ENCODE data around the gene MAP3K20. TPM values are rescaled to one million over a fixed set of nuclear protein-coding genes. Genes with fewer than 3 reads are reported as not detected.
A peak's percentile ranks its signal among the peaks of the same experiment; 100 is the strongest.

Gene MAP3K20
- total and polyA plus RNA-seq, 10 of the 15 experiments (the other 5 are each of a cell fraction or from before 2014, with no cell fraction given) = 0.04 to 5.6 (median 2.3) TPM

- Histone ChIP-seq H3K9ac (ENCODE audit: control insufficient read depth, insufficient read depth, low read length) (no peak overlapping the region), H3K27me3 (replicated peaks in 1 of 2; ENCODE audit: control insufficient read depth in 2 of 2, insufficient read depth in 2 of 2, low read length in 1 of 2) (no peaks in the 10 kb centered on the region; a peak in 1 of 4 replicates), H3K4me2 (ENCODE audit: control insufficient read depth, insufficient read depth) (no peak overlapping the region), H3K4me3 (no peak overlapping the region), H3K36me3 (ENCODE audit: control insufficient read depth in 2 of 2, insufficient read depth in 2 of 2, low read length in 1 of 2) (no peaks in the 10 kb centered on the region), H3K4me1 (ENCODE audit: control insufficient read depth, insufficient read depth, low read length) (no peaks in the 10 kb centered on the region), H3K79me2 (ENCODE audit: control insufficient read depth, insufficient read depth, low read length) (no peaks in the 10 kb centered on the region), H3K27ac (ENCODE audit: control insufficient read depth, insufficient read depth) (no peak overlapping the region), H4K20me1 (ENCODE audit: control insufficient read depth, insufficient read depth) (no peaks in the 10 kb centered on the region), H2AFZ (ENCODE audit: control insufficient read depth, low read depth, low read length) (no peak overlapping the region), H3K9me3 (replicated peaks; ENCODE audit: control insufficient read depth, insufficient read depth, low read length) (no peaks in the 10 kb centered on the region)
- DNase-seq (ENCODE audit: low read depth, low spot score) (no peak), ATAC-seq (no peak), FAIRE-seq (peak; percentile 23)
- ChIA-PET SMC1A (ENCODE audit: uncharacterized antibody, unreplicated experiment) (no interaction called here), POLR2A (no interaction called here), CTCF (interaction anchor here (1.4 kb wide), 1 partner anchor 10 kb away, joined by 4 read pairs; no protein-coding TSS in a partner anchor), RAD21 (ENCODE audit: unreplicated experiment) (no interaction called here)
- 73% methylated on average over 2 of the region's 2 CpGs for WGBS (ENCODE audit: insufficient coverage, insufficient replicate concordance, low lambda C conversion rate, missing lambda C conversion rate)
- in situ Hi-C loops (cut with MboI) = no loop called here
- intact Hi-C loops (cut with micrococcal nuclease; ENCODE audit: unreplicated experiment) = no loop called here
- BruUV-seq (replicated peaks) = no TSS peak
- TF ChIP-seq HSF1 (IDR thresholded peaks at IDR 0.05; ENCODE audit: low read depth, low read length) = no peak
These were observed 172.7 kb downstream of the MAP3K20 start for GRCh38 chr2:173248381-173248780.

GRCh38 chr2:173249661-173250641, 174.3 kb downstream of the MAP3K20 start:
- no peak for TF ChIP-seq HDAC6 (IDR thresholded peaks at IDR 0.05; ENCODE audit: unreplicated experiment)
- no peak for TF ChIP-seq ZNF207 (IDR thresholded peaks at IDR 0.05; ENCODE audit: borderline replicate concordance)
- no peak for TF ChIP-seq BCL11A (IDR thresholded peaks at IDR 0.05; ENCODE audit: low read depth, low read length)
- no peak for TF ChIP-seq E2F4 (IDR thresholded peaks at IDR 0.05; ENCODE audit: low read depth, low read length)
- no peak for TF ChIP-seq IKZF1 (conservative IDR thresholded peaks at IDR 0.05)
- no peak for TF ChIP-seq CHD2 (IDR thresholded peaks at IDR 0.05; ENCODE audit: borderline replicate concordance, low read depth, low read length)
- TF ChIP-seq POLR2AphosphoS2 (IDR thresholded peaks at IDR 0.05; ENCODE audit: low read depth, low read length) = no peak
- no peak for TF ChIP-seq STAT1 (conservative IDR thresholded peaks at IDR 0.05)
- no peak for TF ChIP-seq CHD4 (IDR thresholded peaks at IDR 0.05)
- TF ChIP-seq ZNF217 (IDR thresholded peaks at IDR 0.05) = no peak
- intact Hi-C loops (cut with micrococcal nuclease; ENCODE audit: unreplicated experiment) = no loop called here
- BruUV-seq (replicated peaks) = no TSS peak
- Histone ChIP-seq H3K9me3 (replicated peaks; ENCODE audit: control insufficient read depth, insufficient read depth, low read length) (no peaks in the 10 kb centered on the region), H3K27me3 (replicated peaks in 1 of 2; ENCODE audit: control insufficient read depth in 2 of 2, insufficient read depth in 2 of 2, low read length in 1 of 2) (no peaks in the 10 kb centered on the region; a peak in 1 of 4 replicates), H3K4me3 (no peak overlapping the region), H2AFZ (ENCODE audit: control insufficient read depth, low read depth, low read length) (no peak overlapping the region), H3K4me2 (ENCODE audit: control insufficient read depth, insufficient read depth) (no peak overlapping the region), H3K36me3 (ENCODE audit: control insufficient read depth in 2 of 2, insufficient read depth in 2 of 2, low read length in 1 of 2) (no peaks in the 10 kb centered on the region), H3K4me1 (ENCODE audit: control insufficient read depth, insufficient read depth, low read length) (no peaks in the 10 kb centered on the region), H3K79me2 (ENCODE audit: control insufficient read depth, insufficient read depth, low read length) (no peaks in the 10 kb centered on the region), H4K20me1 (ENCODE audit: control insufficient read depth, insufficient read depth) (no peaks in the 10 kb centered on the region), H3K27ac (ENCODE audit: control insufficient read depth, insufficient read depth) (no peak overlapping the region), H3K9ac (ENCODE audit: control insufficient read depth, insufficient read depth, low read length) (no peak overlapping the region)
- no peak for FAIRE-seq
- SMC1A ChIA-PET (ENCODE audit: uncharacterized antibody, unreplicated experiment) = interaction anchor here (1.4 kb wide), 1 partner anchor 32 kb away, joined by 3 read pairs; no protein-coding TSS in a partner anchor
- 96% methylated on average over 8 of the region's 8 CpGs for WGBS (ENCODE audit: insufficient coverage, insufficient replicate concordance, low lambda C conversion rate, missing lambda C conversion rate)
- CTCF ChIA-PET = interaction anchor here (0.8 kb wide), 1 partner anchor 10 kb away, joined by 3 read pairs; no protein-coding TSS in a partner anchor
- no peak for DNase-seq (ENCODE audit: low read depth, low spot score)
- POLR2A ChIA-PET = no interaction called here
- no peak for ATAC-seq
- RAD21 ChIA-PET (ENCODE audit: unreplicated experiment) = no interaction called here
- in situ Hi-C loops (cut with MboI) = no loop called here
